Neural progenitor cell (in vitro differentiated cells): ENCODE results near the gene STRC.

Experiments used
- CTCF ChIP-seq: fragments of 200-600 bp; sonication (generic); IDR thresholded peaks from 2 replicates; pipeline ENCODE4 v1.5.1; 2017; ENCODE audit warnings: antibody characterized with exemption, mild to moderate bottlenecking
- EZH2phosphoT487 ChIP-seq: fragments of 200-600 bp; sonication (generic); IDR thresholded peaks from 2 replicates; pipeline ENCODE4 v1.6.1; 2017; ENCODE audit warnings: antibody characterized with exemption

GRCh38 chr15:43552256-43552655 lies 66.3 kb downstream of the STRC start:
- TF ChIP-seq CTCF (no peak), EZH2phosphoT487 (no peak)
